Esophagus (tissue), 2 donors: ENCODE data around the gene CNIH1. TPM values are rescaled to one million over a fixed set of nuclear protein-coding genes. Genes with fewer than 3 reads are reported as not detected.
"Not testable (repeated sequence)": the region's sequence is repeated elsewhere in the genome, so short reads cannot be mapped to it uniquely, and the experiment has no call there.

Experiments used
- H3K27ac ChIP-seq, 2 donors: one replicate each; pipeline ENCODE4 v1.5.1; 2013; ENCODE audit warnings: low read depth in 2 of 2, mild to moderate bottlenecking in 2 of 2, inconsistent platforms in 1 of 2, low read length in 1 of 2, moderate library complexity in 1 of 2
- H3K27me3 ChIP-seq, 2 donors: one replicate each; pipeline ENCODE4 v1.6.1; 2013; ENCODE audit warnings: low read length in 2 of 2, control low read depth in 1 of 2, mild to moderate bottlenecking in 1 of 2; ENCODE audit not compliant: insufficient read depth in 2 of 2, control insufficient read depth in 1 of 2
- H3K36me3 ChIP-seq, 2 donors: one replicate each; pipeline ENCODE4 v1.6.1; 2013; ENCODE audit warnings: low read length in 1 of 2; ENCODE audit not compliant: control insufficient read depth in 2 of 2, insufficient read depth in 2 of 2
- H3K4me1 ChIP-seq, 2 donors: one replicate each; pipeline ENCODE4 v1.6.1; 2013; ENCODE audit warnings: low read length in 1 of 2; ENCODE audit not compliant: control insufficient read depth in 2 of 2, insufficient read depth in 2 of 2
- H3K4me3 ChIP-seq, 2 donors: one replicate each; pipeline ENCODE4 v1.5.1; 2013; ENCODE audit warnings: low read length in 2 of 2, mild to moderate bottlenecking in 2 of 2, low read depth in 1 of 2, moderate library complexity in 1 of 2
- H3K9me3 ChIP-seq, 2 donors: one replicate each; pipeline ENCODE4 v1.6.1; 2013; ENCODE audit warnings: mild to moderate bottlenecking in 2 of 2, low read depth in 1 of 2, low read length in 1 of 2, moderate library complexity in 1 of 2; ENCODE audit not compliant: control insufficient read depth in 2 of 2, insufficient read depth in 1 of 2
- WGBS, 2 donors: extraction: QIAGEN DNeasy Blood & Tissue Kit; methylation state at CpG; one replicate each; pipeline ENCODE4 v1.1.7; 2013; 5-methylcytosine and 5-hydroxymethylcytosine counted together
- polyA plus RNA-seq, 2 donors: library from polyadenylated mRNA; stranded (reverse); fragments of 200-250 nt; gene quantifications; one replicate each; pipeline ENCODE4 v1.2.3, GENCODE V29; 2013
- donor health status: healthy with polysubstance abuse.
- donor health status: Bipolar disorder and iron deficiency.

The CNIH1 gene
- polyA plus RNA-seq, 2 donors, result 41.6 to 91.4 TPM

DNA sequence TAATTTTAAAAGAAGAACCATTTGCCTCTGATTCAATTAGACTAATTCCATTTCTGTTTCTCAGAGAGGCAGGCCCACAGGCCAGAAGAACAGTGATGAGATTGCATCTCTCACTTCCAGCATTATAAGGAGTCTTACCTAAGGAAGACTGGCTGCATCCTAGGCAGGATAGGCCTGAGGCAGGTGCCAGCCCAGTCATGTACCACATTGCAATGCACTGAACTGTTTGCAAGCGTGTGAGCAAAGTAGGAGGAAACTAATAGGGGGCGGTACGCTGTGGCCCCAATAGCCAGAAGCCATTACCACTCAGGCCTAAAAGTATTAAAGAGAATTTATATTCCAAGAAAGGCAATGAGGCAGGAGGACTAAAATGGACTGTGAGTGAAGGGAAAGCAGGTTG is 12.1 kb upstream of the CNIH1 start:
- no peak overlapping the region for H3K27ac ChIP-seq
- H3K4me1 ChIP-seq, result peaks cover 0 to 2% of the 10 kb centered on the region in 2 donors
- no peak overlapping the region for H3K4me3 ChIP-seq
- no peaks in the 10 kb centered on the region for H3K36me3 ChIP-seq
- H3K27me3 ChIP-seq, result no peaks in the 10 kb centered on the region
- no peaks in the 10 kb centered on the region for H3K9me3 ChIP-seq
- 67 to 77% methylated on average over 3 of the region's 3 CpGs for WGBS, 2 donors

DNA sequence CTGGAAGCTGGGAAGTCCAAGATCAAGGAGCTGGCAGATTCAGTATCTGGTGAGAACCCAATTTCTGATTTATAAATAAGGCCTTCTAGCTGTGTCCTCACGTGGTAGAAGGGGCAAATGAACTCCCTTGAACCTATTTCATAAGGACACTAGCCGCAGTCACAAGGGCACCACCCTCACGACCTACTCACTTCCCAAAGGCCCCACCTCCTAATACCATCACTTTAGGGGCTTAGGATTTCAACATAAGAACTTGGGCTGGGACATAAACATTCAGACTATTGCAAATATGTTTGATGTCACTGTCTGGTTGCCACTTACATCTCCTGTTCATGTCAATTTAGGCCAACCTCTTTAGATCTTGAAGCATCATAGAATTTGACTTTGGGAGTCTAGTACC is 10.8 kb upstream of the CNIH1 start:
- no peak overlapping the region for H3K27ac ChIP-seq
- no peaks in the 10 kb centered on the region for H3K9me3 ChIP-seq
- peaks cover 0 to 2% of the 10 kb centered on the region in 2 donors for H3K4me1 ChIP-seq
- no peaks in the 10 kb centered on the region for H3K36me3 ChIP-seq
- no peak overlapping the region for H3K4me3 ChIP-seq
- no peaks in the 10 kb centered on the region for H3K27me3 ChIP-seq
- WGBS, 2 donors, result 74 to 85% methylated on average over 3 of the region's 3 CpGs

DNA sequence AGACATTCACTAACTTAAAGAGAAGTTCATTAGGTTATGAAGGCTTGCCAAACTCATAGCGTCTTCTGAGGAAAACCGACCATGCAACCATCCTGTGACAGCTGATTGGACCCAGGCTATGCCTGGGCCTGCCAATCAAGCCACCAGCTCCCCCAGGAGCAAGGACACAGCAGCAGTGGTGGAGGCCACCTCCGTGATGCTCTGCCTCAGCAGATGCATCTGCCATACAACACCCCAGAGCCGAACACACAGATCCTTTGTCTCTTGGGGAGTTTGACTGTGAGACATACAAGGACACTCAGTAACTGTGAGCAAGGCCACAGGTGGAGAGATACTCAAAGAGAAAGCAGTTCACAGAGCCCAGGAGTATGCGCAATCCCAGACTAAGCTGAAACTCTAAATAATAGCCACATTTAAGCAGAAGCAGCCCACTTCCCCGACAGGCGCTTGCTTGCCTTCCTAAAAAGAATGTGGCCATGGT is 10.0 kb upstream of the CNIH1 start:
- H3K4me3 ChIP-seq, result no peak overlapping the region
- no peaks in the 10 kb centered on the region for H3K9me3 ChIP-seq
- 65 to 75% methylated on average over 7 of the region's 7 CpGs for WGBS, 2 donors
- H3K4me1 ChIP-seq, result peaks cover 0 to 5% of the 10 kb centered on the region in 2 donors
- H3K27me3 ChIP-seq, result no peaks in the 10 kb centered on the region
- no peaks in the 10 kb centered on the region for H3K36me3 ChIP-seq
- H3K27ac ChIP-seq, result peak overlapping the region in 1 of 2 donors; percentile 38

DNA sequence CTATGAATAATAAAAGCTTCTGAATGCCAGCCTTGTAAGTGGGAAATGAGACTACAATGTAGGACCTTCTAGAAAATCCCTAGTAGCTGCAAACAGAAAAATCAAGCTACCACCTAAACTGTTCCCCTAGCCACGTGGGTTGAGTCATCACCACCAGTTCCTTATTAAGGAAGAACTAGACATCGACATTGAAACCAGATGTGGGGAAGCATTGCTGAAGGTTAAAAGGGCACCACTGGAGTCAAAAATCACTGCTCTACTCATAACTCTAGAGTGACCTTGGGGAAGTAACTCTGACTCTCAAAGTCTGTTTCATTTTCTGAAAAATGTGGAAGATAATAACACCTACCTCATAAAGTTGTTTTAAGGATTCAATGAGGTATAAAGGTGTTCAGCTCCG is 9.4 kb upstream of the CNIH1 start:
- Histone ChIP-seq H3K27ac (peak overlapping the region in 1 of 2 donors; percentile 17), H3K36me3 (no peaks in the 10 kb centered on the region), H3K4me3 (no peak overlapping the region), H3K9me3 (no peaks in the 10 kb centered on the region), H3K4me1 (peaks cover 0 to 6% of the 10 kb centered on the region in 2 donors), H3K27me3 (no peaks in the 10 kb centered on the region)
- WGBS, 2 donors, result 30 to 48% methylated on average over 3 of the region's 3 CpGs

DNA sequence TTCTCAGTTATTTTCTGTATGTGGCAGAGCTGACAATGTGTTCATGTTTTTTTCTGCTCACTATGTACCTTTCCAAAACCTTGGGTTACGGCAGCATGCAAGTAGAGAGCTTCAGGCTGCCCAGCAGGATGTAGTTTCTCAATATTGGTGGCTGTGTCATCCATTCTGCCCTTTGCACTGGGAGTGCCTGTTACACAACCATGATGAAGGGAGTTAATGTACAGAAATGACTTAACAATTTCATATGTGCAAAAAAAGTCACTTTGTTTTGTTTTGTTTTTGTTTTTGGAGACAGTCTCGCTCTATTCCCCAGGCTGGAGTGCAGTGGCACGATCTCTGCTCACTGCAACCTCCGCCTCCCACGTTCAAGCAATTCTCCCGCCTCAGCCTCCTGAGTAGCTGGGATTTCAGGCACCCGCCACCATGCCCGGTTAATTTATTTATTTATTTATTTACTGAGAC is 6.1 kb upstream of the CNIH1 start:
- no peak overlapping the region for H3K4me3 ChIP-seq
- H3K27me3 ChIP-seq, result no peaks in the 10 kb centered on the region
- no peaks in the 10 kb centered on the region for H3K9me3 ChIP-seq
- H3K4me1 ChIP-seq, result peaks cover 0 to 8% of the 10 kb centered on the region in 2 donors
- H3K27ac ChIP-seq, result peak overlapping the region in 1 of 2 donors; percentile 67
- H3K36me3 ChIP-seq, result no peaks in the 10 kb centered on the region
- WGBS, 2 donors, result 79 to 82% methylated on average over 8 of the region's 8 CpGs

DNA sequence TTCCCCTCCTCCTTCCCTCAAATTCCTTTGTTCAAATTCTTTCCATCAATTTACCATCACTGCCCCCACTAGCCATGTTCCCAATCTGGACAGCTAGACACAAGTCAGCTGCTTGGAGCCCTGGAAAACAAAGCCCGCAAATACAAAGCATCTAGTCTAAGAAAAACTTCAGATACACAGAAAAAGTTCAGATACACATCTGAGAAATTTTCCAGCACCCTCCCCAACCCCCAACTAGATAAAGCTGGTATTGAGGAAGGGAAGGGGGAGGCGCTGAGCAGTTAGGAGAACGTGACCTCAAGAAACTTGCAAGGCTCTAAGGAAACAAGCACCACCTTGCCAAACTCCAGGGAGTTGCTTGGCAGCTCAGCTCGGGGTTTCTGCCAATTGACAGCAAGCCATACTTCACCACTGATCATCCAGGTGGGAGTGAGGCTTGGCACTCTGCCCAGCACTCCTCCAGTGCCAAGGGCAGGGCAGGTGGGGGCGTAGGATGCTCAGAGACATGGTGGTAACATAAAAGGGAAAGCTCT is 5.1 kb upstream of the CNIH1 start:
- Histone ChIP-seq H3K27ac (peak overlapping the region; percentile 48 to 76), H3K27me3 (no peaks in the 10 kb centered on the region), H3K9me3 (no peaks in the 10 kb centered on the region), H3K4me1 (peaks cover 0 to 8% of the 10 kb centered on the region in 2 donors), H3K4me3 (no peak overlapping the region), H3K36me3 (no peaks in the 10 kb centered on the region)
- 14 to 24% methylated on average over 5 of the region's 5 CpGs for WGBS, 2 donors

DNA sequence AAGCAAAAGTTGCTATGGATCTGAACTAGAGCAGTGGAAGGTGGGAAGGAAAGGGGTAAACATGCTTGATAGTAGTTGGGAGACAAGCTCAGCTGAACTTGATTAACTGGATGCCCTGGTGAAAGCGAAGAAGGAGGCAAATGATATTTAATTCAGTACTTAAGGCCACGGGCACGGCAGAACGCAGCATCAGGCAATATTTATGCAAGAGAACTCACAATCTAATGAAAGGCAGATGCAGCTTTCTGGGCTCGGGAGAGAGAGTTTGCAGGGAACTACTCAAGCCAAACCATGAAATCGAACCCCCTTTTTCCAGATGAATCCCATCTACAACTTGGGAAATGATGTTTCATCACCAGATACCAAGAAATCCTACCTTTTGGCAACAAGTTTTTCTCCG is 3.5 kb upstream of the CNIH1 start:
- Histone ChIP-seq H3K27me3 (no peaks in the 10 kb centered on the region), H3K27ac (no peak overlapping the region), H3K4me1 (peaks cover 0 to 6% of the 10 kb centered on the region in 2 donors), H3K4me3 (no peak overlapping the region), H3K36me3 (no peaks in the 10 kb centered on the region), H3K9me3 (no peaks in the 10 kb centered on the region)
- WGBS, 2 donors, result 83 to 86% methylated on average over 7 of the region's 7 CpGs

DNA sequence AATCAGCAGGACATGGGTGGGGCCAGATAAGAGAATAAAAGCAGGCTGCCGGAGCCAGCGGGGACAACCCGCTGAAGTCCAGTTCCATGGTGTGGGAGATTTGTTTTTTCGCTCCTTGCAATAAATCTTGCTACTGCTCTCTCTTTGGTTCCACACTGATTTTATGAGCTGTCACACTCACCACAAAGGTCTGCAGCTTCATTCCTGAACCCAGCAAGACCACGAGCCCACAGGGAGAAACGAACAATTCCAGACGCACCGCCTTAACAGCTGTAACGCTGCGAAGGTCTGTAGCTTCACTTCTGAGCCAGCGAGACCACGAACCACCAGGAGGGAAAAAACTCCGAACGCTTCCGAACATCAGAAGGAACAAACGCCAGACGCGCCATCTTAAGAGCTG is 2.8 kb upstream of the CNIH1 start:
- Histone ChIP-seq H3K4me1 (peaks cover 0 to 6% of the 10 kb centered on the region in 2 donors), H3K27me3 (no peaks in the 10 kb centered on the region), H3K36me3 (no peaks in the 10 kb centered on the region), H3K4me3 (no peak overlapping the region), H3K27ac (no peak overlapping the region), H3K9me3 (no peaks in the 10 kb centered on the region)
- WGBS, 2 donors, result 92 to 96% methylated on average over 18 of the region's 18 CpGs

DNA sequence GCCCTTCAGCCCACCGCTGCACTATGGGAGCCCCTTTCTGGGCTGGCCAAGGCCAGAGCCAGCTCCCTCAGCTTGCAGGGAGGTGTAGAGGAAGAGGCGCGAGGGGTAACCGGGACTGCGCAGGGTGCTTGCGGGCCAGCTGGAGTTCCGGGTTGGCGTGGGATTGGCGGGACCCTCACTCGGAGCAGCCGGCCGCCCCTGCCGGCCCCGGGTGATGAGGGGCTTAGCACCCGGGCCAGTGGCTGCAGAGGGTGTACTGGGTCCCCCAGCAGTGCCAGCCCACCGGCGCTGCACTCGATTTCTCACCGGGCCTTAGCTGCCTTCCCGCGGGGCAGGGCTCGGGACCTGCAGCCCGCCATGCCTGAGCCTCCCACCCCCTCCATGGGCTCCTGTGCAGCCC is 1.8 kb upstream of the CNIH1 start:
- not testable (repeated sequence) for H3K4me3 ChIP-seq, H3K27me3 ChIP-seq, H3K9me3 ChIP-seq, H3K4me1 ChIP-seq, H3K36me3 ChIP-seq, H3K27ac ChIP-seq
- 96 to 98% methylated on average over 13 to 18 of the region's 23 CpGs for WGBS, 2 donors

DNA sequence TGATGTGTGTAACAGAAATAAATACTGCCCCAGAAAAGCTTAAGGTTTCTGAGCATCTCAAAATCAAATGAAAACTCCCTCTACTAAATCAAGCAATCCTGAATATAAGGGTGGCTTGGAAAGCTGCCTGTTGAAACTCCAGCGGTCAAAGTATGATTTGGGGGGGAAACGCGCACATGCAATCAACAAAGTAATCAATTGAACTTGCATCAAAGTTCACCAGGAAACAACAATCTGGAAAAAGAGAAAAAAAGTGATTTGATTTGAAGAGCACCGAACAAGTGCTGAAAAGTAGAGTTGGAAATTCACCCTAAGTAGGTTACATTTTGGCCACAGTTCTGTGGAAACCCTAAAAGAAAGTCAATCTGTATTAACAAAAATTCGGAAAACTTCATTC is 700 bp downstream of the CNIH1 start:
- H3K27me3 ChIP-seq, result no peaks in the 10 kb centered on the region
- H3K36me3 ChIP-seq, result no peaks in the 10 kb centered on the region
- H3K27ac ChIP-seq, result peak overlapping the region; percentile 95 to 99
- H3K4me3 ChIP-seq, result peak overlapping the region; percentile 78 to 89
- H3K9me3 ChIP-seq, result no peaks in the 10 kb centered on the region
- peaks cover 0 to 2% of the 10 kb centered on the region in 2 donors for H3K4me1 ChIP-seq
- WGBS, 2 donors, result 2% methylated on average over 5 of the region's 5 CpGs
